Liver (tissue), 9 donors: ENCODE results near the gene NAV2. TPM values are rescaled to one million over a fixed set of nuclear protein-coding genes. Genes with fewer than 3 reads are reported as not detected.

Experiments used
- DNase-seq: peaks from one replicate; pipeline ENCODE4 v3.0.0-alpha.2; 2017; ENCODE audit warnings: low spot score
- H3K27ac ChIP-seq, 2 donors: one replicate each; pipeline ENCODE4 v1.7.0; 2013; ENCODE audit warnings: inconsistent platforms in 2 of 2, low read length in 2 of 2, control low read depth in 1 of 2, low read depth in 1 of 2, mild to moderate bottlenecking in 1 of 2
- H3K27me3 ChIP-seq, 4 donors: one replicate each; pipeline versions ENCODE4 v1.6.1 to v1.7.0; 2013; ENCODE audit warnings: low read length in 3 of 4, inconsistent platforms in 1 of 4, mild to moderate bottlenecking in 1 of 4, moderate library complexity in 1 of 4; ENCODE audit not compliant: control insufficient read depth in 4 of 4, insufficient read depth in 4 of 4
- H3K36me3 ChIP-seq, 4 donors: one replicate each; pipeline versions ENCODE4 v1.6.1 to v1.7.0; 2013; ENCODE audit warnings: low read length in 3 of 4, mild to moderate bottlenecking in 3 of 4, low read depth in 1 of 4, moderate library complexity in 1 of 4; ENCODE audit not compliant: control insufficient read depth in 4 of 4, insufficient read depth in 3 of 4
- H3K4me1 ChIP-seq, 4 donors: one replicate each; pipeline versions ENCODE4 v1.6.1 to v1.7.0; 2013; ENCODE audit warnings: low read length in 3 of 4, mild to moderate bottlenecking in 3 of 4, moderate library complexity in 1 of 4; ENCODE audit not compliant: control insufficient read depth in 4 of 4, insufficient read depth in 4 of 4
- H3K4me3 ChIP-seq, 3 donors: one replicate each; pipeline versions ENCODE4 v1.6.1 to v1.7.0; 2013; ENCODE audit warnings: low read length in 3 of 3, control low read depth in 1 of 3, low read depth in 1 of 3, mild to moderate bottlenecking in 1 of 3
- H3K9ac ChIP-seq, 2 donors: one replicate each; pipeline ENCODE4 v1.7.0; 2013; ENCODE audit warnings: low read length in 2 of 2, mild to moderate bottlenecking in 2 of 2, moderate library complexity in 2 of 2, control low read depth in 1 of 2, low read depth in 1 of 2
- H3K9me3 ChIP-seq, 4 donors: one replicate each; pipeline versions ENCODE4 v1.6.1 to v1.7.0; 2013; ENCODE audit warnings: low read length in 3 of 4; ENCODE audit not compliant: control insufficient read depth in 4 of 4
- EGR1 ChIP-seq, 2 donors: IDR thresholded peaks; 2 replicates each; pipeline ENCODE4 v1.6.1; 2016 to 2018; ENCODE audit warnings: antibody characterized with exemption in 2 of 2, low read depth in 2 of 2
- FOXA1 ChIP-seq: IDR thresholded peaks from 2 replicates; pipeline ENCODE4 v1.6.1; 2016; ENCODE audit warnings: antibody characterized with exemption
- FOXA2 ChIP-seq: IDR thresholded peaks from 2 replicates; pipeline ENCODE4 v1.6.1; 2016; ENCODE audit warnings: antibody characterized with exemption
- GABPA ChIP-seq, 2 donors: IDR thresholded peaks in 1 of 2; conservative IDR thresholded peaks in 1 of 2; 2 replicates each; pipeline ENCODE4 v1.6.1; 2016; ENCODE audit warnings: antibody characterized with exemption in 2 of 2, mild to moderate bottlenecking in 1 of 2, moderate library complexity in 1 of 2
- HNF4A ChIP-seq, 2 donors: conservative IDR thresholded peaks; 2 replicates each; pipeline ENCODE4 v1.6.1; 2016; ENCODE audit warnings: antibody characterized with exemption in 2 of 2, mild to moderate bottlenecking in 2 of 2
- JUND ChIP-seq, 2 donors: IDR thresholded peaks; 2 replicates each; pipeline ENCODE4 v1.6.1; 2016; ENCODE audit warnings: antibody characterized with exemption in 2 of 2
- MAX ChIP-seq: IDR thresholded peaks from 2 replicates; pipeline ENCODE4 v1.6.1; 2016; ENCODE audit warnings: antibody characterized with exemption
- RAD21 ChIP-seq, 2 donors: IDR thresholded peaks; 2 replicates each; pipeline ENCODE4 v1.6.1; 2016; ENCODE audit warnings: antibody characterized with exemption in 2 of 2, mild to moderate bottlenecking in 2 of 2
- REST ChIP-seq: IDR thresholded peaks from 2 replicates; pipeline ENCODE4 v1.6.1; 2016; ENCODE audit warnings: antibody characterized with exemption, mild to moderate bottlenecking
- RXRA ChIP-seq, 2 donors: IDR thresholded peaks; 2 replicates each; pipeline ENCODE4 v1.6.1; 2017 to 2018; ENCODE audit warnings: antibody characterized with exemption in 2 of 2, mild to moderate bottlenecking in 1 of 2
- SP1 ChIP-seq: IDR thresholded peaks from 2 replicates; pipeline ENCODE4 v1.6.1; 2018; ENCODE audit warnings: antibody characterized with exemption, mild to moderate bottlenecking
- YY1 ChIP-seq: IDR thresholded peaks from 2 replicates; pipeline ENCODE4 v1.6.1; 2016; ENCODE audit warnings: antibody characterized with exemption, mild to moderate bottlenecking
- WGBS: extraction: QIAGEN DNeasy Blood & Tissue Kit; methylation state at CpG from one replicate; pipeline ENCODE4 v1.1.7; 2013; 5-methylcytosine and 5-hydroxymethylcytosine counted together
- polyA plus RNA-seq, 2 donors: library from polyadenylated mRNA; stranded (reverse) in 1 of 2; unstranded in 1 of 2; fragments of 200-250 nt in 1 of 2; fragments of >200 nt in 1 of 2; fragmentation: Nextera tagmentation in 1 of 2; extraction: Ambion mirVana in 1 of 2; gene quantifications; one replicate each; pipeline versions ENCODE4 v1.2.1 to v1.2.3, GENCODE V29; 2013 to 2015
- total RNA-seq, 2 donors: library from RNA; depleted of rRNA; stranded (reverse); fragments of >200 nt; gene quantifications; one replicate each; pipeline ENCODE4 v1.2.3, GENCODE V29; 2014
- TF ChIP-seq, protein P1 (sequence below): IDR thresholded peaks from 2 replicates; pipeline ENCODE4 v1.6.1; 2016; ENCODE audit warnings: antibody characterized with exemption
- TF ChIP-seq, protein P2 (sequence below): IDR thresholded peaks from 2 replicates; pipeline ENCODE4 v1.6.1; 2016; ENCODE audit warnings: antibody characterized with exemption
- donor health status: healthy.
- donor health status: healthy.
- donor health status: healthy.
- donor health status: healthy.
- donor health status: healthy.

Gene NAV2
- total and polyA plus RNA-seq, 4 donors, result 6.3 to 20.5 (median 11.6) TPM

GRCh38 chr11:20058749-20059458 is 346.3 kb downstream of the NAV2 start (continued):
- TF ChIP-seq REST (no peak), FOXA2 (no peak), MAX (no peak), FOXA1 (no peak), YY1 (no peak), RAD21 (IDR thresholded peaks at IDR 0.05) (no peak), GABPA (IDR thresholded peaks at IDR 0.05 in 1 of 2, conservative IDR thresholded peaks at IDR 0.05 in 1 of 2) (no peak), JUND (IDR thresholded peaks at IDR 0.05) (no peak)
- TF ChIP-seq, protein P1, sequence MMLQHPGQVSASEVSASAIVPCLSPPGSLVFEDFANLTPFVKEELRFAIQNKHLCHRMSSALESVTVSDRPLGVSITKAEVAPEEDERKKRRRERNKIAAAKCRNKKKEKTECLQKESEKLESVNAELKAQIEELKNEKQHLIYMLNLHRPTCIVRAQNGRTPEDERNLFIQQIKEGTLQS, result no peak

DNA sequence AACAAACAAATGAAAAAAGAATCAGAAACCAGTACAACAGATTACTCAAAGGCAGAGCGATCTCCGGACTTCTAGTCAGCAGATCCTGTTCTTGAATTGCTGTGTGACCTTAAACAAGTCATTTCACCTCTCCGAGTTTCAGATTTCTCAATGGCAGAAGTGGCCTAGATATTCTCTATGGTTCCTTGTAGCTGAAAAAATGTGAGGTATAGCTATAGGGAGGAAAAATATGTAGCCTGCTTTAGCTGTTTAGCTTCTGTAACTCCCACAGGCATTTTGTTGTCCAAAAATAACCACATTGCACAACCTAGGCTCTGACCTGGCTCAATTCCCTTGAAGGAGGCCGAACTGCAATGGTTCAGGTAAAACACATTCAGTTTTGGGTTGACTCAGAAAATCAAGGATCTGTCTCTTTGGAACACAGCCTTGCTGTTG is 347.0 kb downstream of the NAV2 start:
- DNase-seq, result no peak
- Histone ChIP-seq H3K36me3 (peaks cover 3 to 32% (median 30%) of the 10 kb centered on the region in 4 donors), H3K4me1 (peaks cover 0 to 8% (median 6%) of the 10 kb centered on the region in 4 donors), H3K9ac (peak overlapping the region in 1 of 2 donors; percentile 66), H3K27me3 (no peaks in the 10 kb centered on the region), H3K4me3 (no peak overlapping the region), H3K9me3 (no peaks in the 10 kb centered on the region), H3K27ac (peak overlapping the region; percentile 60 to 71)
- no peak for TF ChIP-seq FOXA2
- peak; percentile 22 for TF ChIP-seq SP1
- TF ChIP-seq MAX, result no peak
- peak; percentile 39 to 40 for TF ChIP-seq HNF4A (conservative IDR thresholded peaks at IDR 0.05)
- TF ChIP-seq JUND (IDR thresholded peaks at IDR 0.05), result no peak
- peak; percentile 30 to 53 for TF ChIP-seq RXRA (IDR thresholded peaks at IDR 0.05)
- TF ChIP-seq YY1, result peak; percentile 47
- peak; percentile 36 for TF ChIP-seq FOXA1
- peak; percentile 36 to 56 for TF ChIP-seq RAD21 (IDR thresholded peaks at IDR 0.05)
- WGBS, result 54% methylated on average over 4 of the region's 4 CpGs

- no peaks in the 10 kb centered on the region for H3K27me3 ChIP-seq
- TF ChIP-seq, protein P2, sequence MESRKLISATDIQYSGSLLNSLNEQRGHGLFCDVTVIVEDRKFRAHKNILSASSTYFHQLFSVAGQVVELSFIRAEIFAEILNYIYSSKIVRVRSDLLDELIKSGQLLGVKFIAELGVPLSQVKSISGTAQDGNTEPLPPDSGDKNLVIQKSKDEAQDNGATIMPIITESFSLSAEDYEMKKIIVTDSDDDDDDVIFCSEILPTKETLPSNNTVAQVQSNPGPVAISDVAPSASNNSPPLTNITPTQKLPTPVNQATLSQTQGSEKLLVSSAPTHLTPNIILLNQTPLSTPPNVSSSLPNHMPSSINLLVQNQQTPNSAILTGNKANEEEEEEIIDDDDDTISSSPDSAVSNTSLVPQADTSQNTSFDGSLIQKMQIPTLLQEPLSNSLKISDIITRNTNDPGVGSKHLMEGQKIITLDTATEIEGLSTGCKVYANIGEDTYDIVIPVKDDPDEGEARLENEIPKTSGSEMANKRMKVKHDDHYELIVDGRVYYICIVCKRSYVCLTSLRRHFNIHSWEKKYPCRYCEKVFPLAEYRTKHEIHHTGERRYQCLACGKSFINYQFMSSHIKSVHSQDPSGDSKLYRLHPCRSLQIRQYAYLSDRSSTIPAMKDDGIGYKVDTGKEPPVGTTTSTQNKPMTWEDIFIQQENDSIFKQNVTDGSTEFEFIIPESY, result no peak
- TF ChIP-seq RXRA (IDR thresholded peaks at IDR 0.05) (no peak), REST (no peak), EGR1 (IDR thresholded peaks at IDR 0.05; ENCODE audit: low read depth in 2 of 2) (no peak)
- H3K4me1 ChIP-seq, result peaks cover 0 to 8% (median 6%) of the 10 kb centered on the region in 4 donors
- no peak overlapping the region for H3K4me3 ChIP-seq
- H3K9me3 ChIP-seq, result no peaks in the 10 kb centered on the region
- DNase-seq, result no peak
- peak overlapping the region; percentile 60 to 71 for H3K27ac ChIP-seq
- WGBS, result 97% methylated on average over 3 of the region's 3 CpGs
- H3K36me3 ChIP-seq, result peaks cover 3 to 29% (median 27%) of the 10 kb centered on the region in 4 donors
- no peak overlapping the region for H3K9ac ChIP-seq
Measured at GRCh38 chr11:20060181-20060580, 347.5 kb downstream of the NAV2 start.
